HL-60/S4 treated with phorbol 12-myristate 13-acetate at 8.2 ng/mL for 4 days and 3 days (cell line): ENCODE data around the gene ZFAND3.
"Not testable (repeated sequence)": the region's sequence is repeated elsewhere in the genome, so short reads cannot be mapped to it uniquely, and the experiment has no call there.

Source experiments
- in situ Hi-C: fragments of 300-500 bp; cut with MboI; formaldehyde crosslinking; loops from 2 replicates; pipeline ENCODE4 v1.15.0; 2022; ENCODE audit warnings: low sequenced_read_pairs

The ZFAND3 gene

DNA sequence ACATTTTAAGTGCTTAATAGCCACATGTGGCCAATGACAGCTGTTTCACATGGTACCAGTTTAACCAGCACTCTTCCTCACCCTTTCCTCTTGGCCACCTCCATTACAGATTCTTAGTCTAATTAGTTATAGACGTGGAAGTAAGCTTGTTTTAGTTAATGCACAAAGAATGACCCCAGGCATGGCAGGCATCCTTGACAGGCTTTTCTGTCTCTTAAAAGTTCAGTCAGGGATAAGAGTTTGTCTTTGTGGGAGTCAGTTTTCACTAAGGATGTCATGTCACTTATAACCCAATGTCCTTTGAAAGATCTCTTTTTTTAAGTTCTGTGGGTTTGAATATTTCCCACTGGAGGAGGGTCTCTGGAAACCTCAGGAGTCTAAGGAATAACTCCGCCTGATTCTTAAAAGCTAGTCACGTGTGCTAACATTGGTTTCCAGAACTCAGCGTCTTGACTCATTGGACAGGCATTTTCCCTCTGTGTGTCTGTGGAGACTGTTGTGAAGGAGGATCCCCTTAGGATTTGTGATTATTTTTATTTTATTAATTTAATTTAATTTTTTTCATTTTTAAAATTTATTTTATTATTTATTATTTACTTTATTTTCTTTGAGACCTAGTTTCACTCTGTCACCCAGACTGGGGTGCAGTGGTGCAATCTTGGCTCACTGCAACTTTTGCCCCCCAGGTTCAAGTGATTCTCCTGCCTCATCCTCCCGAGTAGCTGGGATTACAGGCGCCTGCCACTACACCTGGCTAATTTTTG lies 171.4 kb downstream of the ZFAND3 start:
- in situ Hi-C loops = no loop called here

DNA sequence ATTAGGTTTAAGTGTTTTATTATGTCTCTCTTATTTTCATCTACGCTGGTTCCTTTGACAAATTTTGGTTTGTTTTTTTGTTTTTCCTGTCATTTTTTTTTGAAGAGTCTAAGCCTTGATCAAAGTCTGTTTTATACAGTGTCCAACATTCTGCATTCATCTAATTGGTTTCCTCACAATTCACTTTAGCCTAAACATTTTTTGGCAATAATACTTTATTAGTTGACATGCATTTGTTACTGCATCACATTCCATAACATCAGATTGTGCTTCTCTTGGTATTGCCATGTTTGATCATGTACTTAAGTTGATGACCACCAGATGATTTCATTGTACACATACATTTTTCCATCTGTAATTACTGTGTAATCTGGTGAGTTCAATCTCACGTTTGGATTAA lies 173.2 kb downstream of the ZFAND3 start:
- in situ Hi-C loops = no loop called here

DNA sequence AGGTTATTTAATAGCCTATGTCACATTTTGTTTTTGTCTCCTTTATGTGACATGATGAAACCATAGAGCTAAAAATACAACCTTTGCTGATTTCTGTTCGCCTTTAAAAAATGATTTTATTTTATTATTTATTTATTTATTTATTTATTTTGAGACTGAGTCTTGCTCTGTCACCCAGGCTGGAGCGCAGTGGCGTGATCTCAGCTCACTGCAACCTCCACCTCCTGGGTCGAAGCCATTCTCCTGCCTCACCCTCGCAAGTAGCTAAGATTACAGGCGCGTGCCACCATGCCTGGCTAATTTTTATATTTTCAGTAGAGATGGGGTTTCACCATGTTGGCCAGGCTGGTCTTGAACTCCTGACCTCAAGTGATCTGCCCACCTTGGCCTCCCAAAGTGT lies 173.7 kb downstream of the ZFAND3 start:
- in situ Hi-C loops = not testable (repeated sequence)

- in situ Hi-C loops = no loop called here
Measured at GRCh38 chr6:37993596-37993995, 174.1 kb downstream of the ZFAND3 start.

GRCh38 chr6:37994223-37994622 lies 174.7 kb downstream of the ZFAND3 start:
- in situ Hi-C loops = no loop called here

DNA sequence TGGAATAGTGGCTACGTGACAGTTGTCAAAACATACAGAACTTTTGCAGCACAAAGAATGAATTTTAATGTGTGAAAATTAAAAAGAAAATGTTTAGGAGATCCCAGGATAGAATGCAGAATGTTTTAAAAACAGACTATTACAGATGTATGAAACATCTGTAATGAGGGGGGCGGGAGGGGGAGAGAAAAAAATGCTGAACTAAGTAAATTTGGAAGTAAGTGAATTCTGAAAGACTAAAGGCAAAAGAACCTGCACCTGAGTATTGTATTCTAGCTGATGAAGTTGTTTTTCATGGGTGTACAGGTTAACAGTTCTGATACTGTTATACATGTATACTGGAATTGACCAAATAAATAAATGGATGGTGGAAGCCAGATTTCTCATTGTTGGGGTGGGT lies 178.8 kb downstream of the ZFAND3 start:
- in situ Hi-C loops = no loop called here

DNA sequence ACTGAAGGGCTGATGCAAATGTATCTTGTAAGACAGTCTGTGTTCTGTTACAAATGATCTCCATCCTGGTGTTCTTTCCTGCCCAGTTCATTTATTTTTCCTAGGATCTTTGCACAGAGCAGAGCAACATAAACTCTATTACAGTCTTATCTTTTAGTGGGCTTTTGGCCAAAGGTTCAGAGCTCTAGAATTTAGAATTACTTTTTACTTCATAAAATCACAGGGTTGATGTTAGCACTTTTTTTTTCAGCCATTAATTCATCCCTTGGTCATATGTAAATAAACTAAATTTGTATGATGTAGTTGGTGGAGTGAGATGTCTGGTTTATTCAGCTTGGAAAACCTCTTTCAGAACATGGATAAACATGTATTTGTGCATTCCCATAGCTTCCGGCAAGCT lies 181.9 kb downstream of the ZFAND3 start:
- in situ Hi-C loops = no loop called here

GRCh38 chr6:38004908-38005307 lies 185.4 kb downstream of the ZFAND3 start:
- in situ Hi-C loops = no loop called here

- in situ Hi-C loops = no loop called here
Measured at GRCh38 chr6:38011937-38012336, 192.4 kb downstream of the ZFAND3 start.

DNA sequence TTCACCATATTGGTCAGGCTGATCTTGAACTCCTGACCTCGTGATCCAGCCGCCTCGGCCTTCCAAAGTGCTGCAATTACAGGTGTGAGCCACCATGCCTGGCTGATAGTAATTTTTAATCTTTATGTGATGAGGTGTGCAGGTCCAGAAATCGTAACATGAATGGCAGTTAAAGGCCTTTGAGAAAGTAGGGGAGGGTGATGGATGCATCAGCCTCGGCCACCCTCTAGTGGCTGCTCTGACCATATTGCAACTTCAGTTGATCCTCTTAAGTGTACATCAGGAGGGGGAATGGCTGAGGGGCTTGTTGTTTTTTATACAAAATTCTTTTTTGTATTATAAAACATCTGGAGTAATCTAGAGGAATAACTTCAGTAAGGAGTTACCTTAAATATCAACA lies 193.0 kb downstream of the ZFAND3 start:
- in situ Hi-C loops = no loop called here

DNA sequence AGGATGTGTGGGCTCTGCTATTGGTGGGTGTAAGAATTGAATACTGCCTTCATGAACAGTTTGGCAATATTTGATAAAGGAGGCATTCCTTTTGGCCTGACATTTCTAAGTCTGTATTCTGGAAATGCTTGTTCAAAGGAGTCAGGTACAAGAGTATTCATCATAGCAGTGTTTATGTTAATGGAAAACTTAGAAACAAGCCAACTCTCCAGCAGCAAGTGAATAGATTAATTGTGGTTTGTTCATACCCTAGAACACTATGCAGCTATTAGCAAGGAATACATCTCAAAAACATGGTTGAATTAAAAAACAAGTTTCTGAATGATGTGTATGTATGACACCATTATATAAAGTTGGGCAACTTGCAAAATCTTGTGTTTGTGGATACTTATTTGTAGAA lies 195.8 kb downstream of the ZFAND3 start:
- in situ Hi-C loops = no loop called here

- in situ Hi-C loops = no loop called here
Measured at GRCh38 chr6:38016824-38017223, 197.3 kb downstream of the ZFAND3 start.

- in situ Hi-C loops = no loop called here
Measured at GRCh38 chr6:38018755-38019165, 199.2 kb downstream of the ZFAND3 start.

- in situ Hi-C loops = no loop called here
Measured at GRCh38 chr6:38020593-38020992, 201.1 kb downstream of the ZFAND3 start.

GRCh38 chr6:38021029-38021428 lies 201.5 kb downstream of the ZFAND3 start:
- in situ Hi-C loops = no loop called here

GRCh38 chr6:38021571-38021970 lies 202.0 kb downstream of the ZFAND3 start:
- in situ Hi-C loops = no loop called here

GRCh38 chr6:38022688-38023087 lies 203.2 kb downstream of the ZFAND3 start:
- in situ Hi-C loops = no loop called here

DNA sequence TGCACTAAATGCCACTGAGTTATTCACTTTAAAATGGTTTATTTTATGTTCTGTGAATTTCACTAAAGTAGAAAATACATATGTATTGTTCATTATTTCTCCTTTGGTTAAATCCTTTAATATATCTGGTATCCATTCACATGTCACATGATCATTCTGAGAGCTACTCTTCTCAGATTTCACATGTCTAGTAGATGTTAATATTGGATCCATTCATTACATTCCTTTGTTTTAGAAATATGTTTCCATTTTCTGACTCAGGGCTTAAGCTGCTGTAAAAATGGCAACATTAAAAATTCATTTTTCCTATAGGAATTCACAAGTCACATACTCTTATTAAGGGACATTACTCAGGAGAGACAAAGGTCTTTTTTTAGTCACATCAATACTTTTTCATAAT lies 205.4 kb downstream of the ZFAND3 start:
- in situ Hi-C loops = no loop called here

- in situ Hi-C loops = no loop called here
Measured at GRCh38 chr6:38025451-38025850, 205.9 kb downstream of the ZFAND3 start.

GRCh38 chr6:38027685-38028373 lies 208.3 kb downstream of the ZFAND3 start:
- in situ Hi-C loops = no loop called here

DNA sequence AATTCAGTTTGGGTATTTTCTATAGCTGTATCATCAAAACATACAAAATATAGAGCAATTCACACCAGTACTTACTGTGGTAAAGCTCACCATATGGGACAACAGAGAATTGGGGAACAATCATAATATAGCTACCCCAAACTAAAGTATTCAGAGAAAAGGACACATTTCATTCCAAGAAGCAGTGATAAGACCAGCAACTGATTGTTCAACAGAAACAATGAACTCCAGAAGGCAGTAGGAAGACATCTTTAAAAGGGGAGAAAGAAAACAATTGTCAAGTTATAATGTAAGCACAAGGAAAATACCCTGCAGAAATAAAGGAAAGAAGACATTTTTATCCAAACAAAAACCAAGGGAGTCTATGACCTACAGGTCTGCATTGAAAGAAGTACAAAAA lies 210.9 kb downstream of the ZFAND3 start:
- in situ Hi-C loops = no loop called here

DNA sequence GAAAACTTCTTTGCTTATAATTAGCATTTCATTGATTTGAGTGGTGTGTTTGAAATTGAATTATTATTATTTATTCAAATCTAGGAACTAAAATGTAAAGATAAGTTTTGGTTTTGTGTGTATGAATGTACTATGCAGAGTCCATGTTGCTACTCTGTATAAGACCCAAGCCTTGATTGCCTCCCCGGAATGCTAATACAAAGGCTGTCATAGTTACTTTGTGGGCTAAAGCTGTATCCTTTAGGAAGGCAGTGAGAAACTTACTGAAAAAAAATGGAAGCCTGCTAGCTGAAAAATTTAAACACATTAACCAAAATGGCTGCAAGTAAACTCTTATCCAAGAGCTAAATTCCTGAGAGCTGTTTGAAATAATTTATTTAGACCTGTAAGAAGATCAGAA lies 213.3 kb downstream of the ZFAND3 start:
- in situ Hi-C loops = no loop called here
